MCF 10A (cell line): ENCODE results near the gene PLD1. TPM values are rescaled to one million over a fixed set of nuclear protein-coding genes. Genes with fewer than 3 reads are reported as not detected.
"Not testable (repeated sequence)": the region's sequence is repeated elsewhere in the genome, so short reads cannot be mapped to it uniquely, and the experiment has no call there.

Experiments used
- Bru-seq: library from RNA; stranded (reverse); fragments of 400-500 nt; gene quantifications from one replicate; lab custom pipeline; 2021; lab: Mats Ljungman, UMichigan
- BruChase-seq, 2 experiments: library from RNA; stranded (reverse); fragments of 400-500 nt; gene quantifications; one replicate each; lab custom pipeline; 2021; lab: Mats Ljungman, UMichigan
- BruUV-seq: library from RNA; stranded (reverse); fragments of 400-500 nt; replicated peaks from 2 replicates; lab custom pipeline; 2021; lab: Mats Ljungman, UMichigan
- CTCF ChIA-PET: fragments of 300-600 bp; sonication (Branson Sonifier 250); formaldehyde crosslinking; extraction: SDS; loops from one replicate; lab custom pipeline; 2021; ENCODE audit warnings: antibody characterized with exemption, inconsistent platforms; lab: Yijun Ruan, JAX
- POLR2A ChIA-PET: fragments of 300-600, 350-650 bp; sonication (Branson Sonifier 250); formaldehyde crosslinking; extraction: SDS; loops from one replicate; lab custom pipeline; 2020; ENCODE audit warnings: antibody characterized with exemption, inconsistent platforms; lab: Yijun Ruan, JAX
- DNase-seq: peaks from one replicate; pipeline ENCODE4 v3.0.0-alpha.2; 2018; ENCODE audit not compliant: unreplicated experiment
- H3K27ac Mint-ChIP-seq: one replicate; pipeline ENCODE4 v1.8.0; 2022; ENCODE audit warnings: mild to moderate bottlenecking, low read depth, mixed read lengths; ENCODE audit not compliant: unreplicated experiment
- H3K27me3 Mint-ChIP-seq: one replicate; pipeline ENCODE4 v1.8.0; 2022; ENCODE audit warnings: mixed read lengths; ENCODE audit not compliant: insufficient read depth, unreplicated experiment
- H3K36me3 Mint-ChIP-seq: one replicate; pipeline ENCODE4 v1.8.0; 2022; ENCODE audit warnings: mild to moderate bottlenecking, moderate library complexity, mixed read lengths; ENCODE audit not compliant: insufficient read depth, unreplicated experiment
- H3K4me1 Mint-ChIP-seq: one replicate; pipeline ENCODE4 v1.8.0; 2022; ENCODE audit warnings: mixed read lengths; ENCODE audit not compliant: insufficient read depth, unreplicated experiment
- H3K4me3 Mint-ChIP-seq: one replicate; pipeline ENCODE4 v1.8.0; 2022; ENCODE audit warnings: mild to moderate bottlenecking, moderate library complexity, mixed read lengths; ENCODE audit not compliant: unreplicated experiment
- H3K9me3 Mint-ChIP-seq: one replicate; pipeline ENCODE4 v1.8.0; 2022; ENCODE audit warnings: mixed read lengths; ENCODE audit not compliant: unreplicated experiment
- CTCF ChIP-seq: fragments of 200-600 bp; IDR thresholded peaks from one replicate; pipeline ENCODE4 v1.8.0; 2022; ENCODE audit warnings: antibody characterized with exemption, mild to moderate bottlenecking; ENCODE audit not compliant: unreplicated experiment
- intact Hi-C: fragments of 100-400 bp; cut with micrococcal nuclease; formaldehyde crosslinking; loops from 2 replicates; pipeline ENCODE4 v1.14.1; 2022
- long read RNA-seq: library from polyadenylated mRNA; stranded (forward); transcript quantifications from one replicate; pipeline ENCODE4 v2.0.0, GENCODE V29; 2022
- total RNA-seq: library from RNA; stranded (reverse); gene quantifications from 2 replicates; pipeline ENCODE4 v1.2.3, GENCODE V29; 2022

The PLD1 gene
- total RNA-seq, result 8.0 and 14.8 TPM in 2 replicates
- percentile 62 among the genes with signal in this experiment for Bru-seq, nascent RNA
- BruChase-seq, experiment 1, labeled RNA remaining after a 6-hour chase, result percentile 53 among the genes with signal in this experiment
- BruChase-seq, experiment 2, labeled RNA remaining after a 2-hour chase, result percentile 57 among the genes with signal in this experiment
- long read RNA-seq, full-length matches to known transcripts, result 2 of 4 reads
- long read RNA-seq, partial matches to known transcripts, result 0 of 4 reads
- long read RNA-seq, other reads (novel, unspliced or antisense), result 2 of 4 reads

- ChIA-PET CTCF (interaction anchor here (0.6 to 4.2 kb wide), 6 partner anchors 15 to 459 kb away, joined by 3 to 40 read pairs (median 4); no protein-coding TSS in a partner anchor), POLR2A (interaction anchor here (0.6 to 5.1 kb wide), 29 partner anchors 8 to 941 kb away, joined by 3 to 74 read pairs (median 6); partner anchors contain the start of gene FNDC3B)
- H3K9me3 Mint-ChIP-seq, result no peaks in the 10 kb centered on the region
- H3K27ac Mint-ChIP-seq, result peak within 1 kb of the TSS; percentile 98
- DNase-seq, result peak; percentile 90
- no peak for TF ChIP-seq CTCF
- H3K36me3 Mint-ChIP-seq, result peaks cover 12% of the 10 kb centered on the region
- no TSS peak for BruUV-seq
- H3K4me1 Mint-ChIP-seq, result peaks cover 38% of the 10 kb centered on the region
- H3K4me3 Mint-ChIP-seq, result peak within 1 kb of the TSS; percentile 87
- H3K27me3 Mint-ChIP-seq, result no peaks in the 10 kb centered on the region
- intact Hi-C loops, result loop anchor here (1.0 to 2.0 kb wide), 2 partner anchors 15 to 37 kb away; no protein-coding TSS in a partner anchor
Observed at GRCh38 chr3:171809861-171810628, at the start of gene PLD1. Gene PLD1 (minus strand): TSS chr3:171810483. CDS start chr3:171738051, 72,432 bp downstream.

DNA sequence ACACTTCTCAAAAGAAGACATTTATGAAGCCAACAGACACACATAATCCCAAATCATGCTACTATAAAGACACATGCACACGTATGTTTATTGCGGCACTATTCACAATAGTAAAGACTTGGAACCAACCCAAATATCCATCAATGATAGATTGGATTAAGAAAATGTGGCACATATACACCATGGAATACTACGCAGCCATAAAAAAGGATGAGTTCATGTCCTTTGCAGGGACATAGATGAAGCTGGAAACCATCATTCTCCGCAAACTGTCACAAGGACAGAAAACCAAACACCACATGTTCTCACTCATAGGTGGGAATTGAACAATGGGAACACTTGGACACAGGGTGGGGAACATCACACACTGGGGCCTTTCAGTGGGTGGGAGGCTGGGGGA, 48.5 kb upstream of the PLD1 start:
- intact Hi-C loops, CTCF ChIA-PET, DNase-seq, H3K27me3 Mint-ChIP-seq, H3K9me3 Mint-ChIP-seq, H3K4me1 Mint-ChIP-seq, H3K36me3 Mint-ChIP-seq, H3K4me3 Mint-ChIP-seq, BruUV-seq, H3K27ac Mint-ChIP-seq, POLR2A ChIA-PET: not testable (repeated sequence)

- POLR2A ChIA-PET, result no interaction called here
- Mint-ChIP-seq H3K36me3 (no peaks in the 10 kb centered on the region), H3K27me3 (no peaks in the 10 kb centered on the region), H3K9me3 (peaks cover 9% of the 10 kb centered on the region), H3K4me3 (no peak overlapping the region), H3K27ac (no peak overlapping the region), H3K4me1 (no peaks in the 10 kb centered on the region)
- CTCF ChIA-PET, result interaction anchor here (0.6 to 1.8 kb wide), 3 partner anchors 20 to 254 kb away, joined by 3 read pairs; no protein-coding TSS in a partner anchor
- BruUV-seq, result no TSS peak
- DNase-seq, result no peak
- no peak for TF ChIP-seq CTCF
- intact Hi-C loops, result no loop called here
Observed at GRCh38 chr3:171854649-171855305, 44.5 kb upstream of the PLD1 start.

GRCh38 chr3:171851660-171852058, 41.4 kb upstream of the PLD1 start:
- intact Hi-C loops, result no loop called here
- H3K36me3 Mint-ChIP-seq, result peaks cover 6% of the 10 kb centered on the region
- H3K27me3 Mint-ChIP-seq, result no peaks in the 10 kb centered on the region
- no peak for DNase-seq
- H3K9me3 Mint-ChIP-seq, result peaks cover 9% of the 10 kb centered on the region
- BruUV-seq, result no TSS peak
- H3K4me1 Mint-ChIP-seq, result no peaks in the 10 kb centered on the region
- no peak for TF ChIP-seq CTCF
- ChIA-PET POLR2A (interaction anchor here (0.8 kb wide), 1 partner anchor 22 kb away, joined by 3 read pairs; no protein-coding TSS in a partner anchor), CTCF (interaction anchor here (0.9 kb wide), 1 partner anchor 22 kb away, joined by 5 read pairs; no protein-coding TSS in a partner anchor)
- H3K4me3 Mint-ChIP-seq, result no peak overlapping the region
- H3K27ac Mint-ChIP-seq, result no peak overlapping the region
